ENCODE results near the gene KRTAP10-5. TPM values are rescaled to one million over a fixed set of nuclear protein-coding genes. Genes with fewer than 3 reads are reported as not detected.

Gene KRTAP10-5
- total RNA-seq, 1 donor from 2014 or later: not detected

DNA sequence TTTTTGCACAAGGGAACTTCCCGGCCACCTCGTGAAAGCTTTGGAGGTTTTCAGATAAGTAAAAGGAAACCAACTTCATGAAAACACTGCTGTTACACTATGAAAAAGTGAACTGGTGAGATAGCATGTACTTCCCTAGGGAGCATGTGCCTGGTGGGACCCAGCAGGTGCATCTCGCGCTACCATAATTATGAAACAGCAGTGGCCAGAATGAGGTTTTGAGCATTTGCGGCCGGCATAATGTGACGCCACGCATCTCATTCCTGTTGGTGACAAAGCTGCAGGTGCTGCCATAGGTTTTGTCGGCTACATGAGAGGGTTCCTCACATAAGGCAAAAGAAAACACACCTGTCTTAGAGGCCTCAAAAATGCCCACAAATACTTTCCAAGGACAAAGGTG, 23.5 kb downstream of the KRTAP10-5 start:
- H3K4me3 Mint-ChIP-seq (ENCODE audit: unreplicated experiment): no peak overlapping the region
- Histone ChIP-seq H3K4me1 (ENCODE audit: insufficient read depth, low read length) (no peaks in the 10 kb centered on the region), H3K4me3 (ENCODE audit: insufficient read depth, low read depth, low read length) (no peak overlapping the region), H3K27ac (ENCODE audit: low read depth, low read length) (no peak overlapping the region), H3K9ac (ENCODE audit: low read length) (no peak overlapping the region), H3K27me3 (ENCODE audit: insufficient read depth, low read length) (peaks cover 5% of the 10 kb centered on the region), H3K36me3 (ENCODE audit: insufficient read depth, low read length) (no peaks in the 10 kb centered on the region), H2AFZ (ENCODE audit: low read depth, low read length) (no peak overlapping the region), H3K79me2 (ENCODE audit: insufficient read depth, low read length) (no peaks in the 10 kb centered on the region), H3K9me3 (ENCODE audit: insufficient read depth, low read depth, low read length) (no peaks in the 10 kb centered on the region), H3K4me2 (ENCODE audit: low read length) (no peak overlapping the region), H4K20me1 (ENCODE audit: insufficient read depth, low read length) (no peaks in the 10 kb centered on the region)
- DNase-seq (ENCODE audit: low read depth) (no peak), FAIRE-seq (no peak)
- peaks cover 25% of the 10 kb centered on the region for H3K27me3 Mint-ChIP-seq (ENCODE audit: low read depth, unreplicated experiment)
- TF ChIP-seq, protein P1, sequence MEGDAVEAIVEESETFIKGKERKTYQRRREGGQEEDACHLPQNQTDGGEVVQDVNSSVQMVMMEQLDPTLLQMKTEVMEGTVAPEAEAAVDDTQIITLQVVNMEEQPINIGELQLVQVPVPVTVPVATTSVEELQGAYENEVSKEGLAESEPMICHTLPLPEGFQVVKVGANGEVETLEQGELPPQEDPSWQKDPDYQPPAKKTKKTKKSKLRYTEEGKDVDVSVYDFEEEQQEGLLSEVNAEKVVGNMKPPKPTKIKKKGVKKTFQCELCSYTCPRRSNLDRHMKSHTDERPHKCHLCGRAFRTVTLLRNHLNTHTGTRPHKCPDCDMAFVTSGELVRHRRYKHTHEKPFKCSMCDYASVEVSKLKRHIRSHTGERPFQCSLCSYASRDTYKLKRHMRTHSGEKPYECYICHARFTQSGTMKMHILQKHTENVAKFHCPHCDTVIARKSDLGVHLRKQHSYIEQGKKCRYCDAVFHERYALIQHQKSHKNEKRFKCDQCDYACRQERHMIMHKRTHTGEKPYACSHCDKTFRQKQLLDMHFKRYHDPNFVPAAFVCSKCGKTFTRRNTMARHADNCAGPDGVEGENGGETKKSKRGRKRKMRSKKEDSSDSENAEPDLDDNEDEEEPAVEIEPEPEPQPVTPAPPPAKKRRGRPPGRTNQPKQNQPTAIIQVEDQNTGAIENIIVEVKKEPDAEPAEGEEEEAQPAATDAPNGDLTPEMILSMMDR (IDR thresholded peaks at IDR 0.05; ENCODE audit: insufficient read depth, low read depth, low read length): no peak
- no peak for TF ChIP-seq EZH2 (IDR thresholded peaks at IDR 0.05; ENCODE audit: insufficient read depth, low read length)
- H3K36me3 Mint-ChIP-seq (ENCODE audit: low read depth, unreplicated experiment): no peaks in the 10 kb centered on the region
- H3K4me1 Mint-ChIP-seq (ENCODE audit: low read depth, unreplicated experiment): no peaks in the 10 kb centered on the region
- H3K9me3 Mint-ChIP-seq (ENCODE audit: unreplicated experiment): peaks cover 6% of the 10 kb centered on the region
- no peak overlapping the region for H3K27ac Mint-ChIP-seq (ENCODE audit: unreplicated experiment)

- Mint-ChIP-seq H3K4me3 (ENCODE audit: unreplicated experiment) (no peak overlapping the region), H3K27ac (ENCODE audit: unreplicated experiment) (no peak overlapping the region), H3K27me3 (ENCODE audit: low read depth, unreplicated experiment) (peaks cover 25% of the 10 kb centered on the region), H3K9me3 (ENCODE audit: unreplicated experiment) (peaks cover under 1% of the 10 kb centered on the region), H3K36me3 (ENCODE audit: low read depth, unreplicated experiment) (no peaks in the 10 kb centered on the region), H3K4me1 (ENCODE audit: low read depth, unreplicated experiment) (no peaks in the 10 kb centered on the region)
- H4K20me1 ChIP-seq (ENCODE audit: insufficient read depth, low read length): no peaks in the 10 kb centered on the region
- no peak for DNase-seq (ENCODE audit: low read depth)
- TF ChIP-seq, protein P1 (IDR thresholded peaks at IDR 0.05; ENCODE audit: insufficient read depth, low read depth, low read length): no peak
- TF ChIP-seq EZH2 (IDR thresholded peaks at IDR 0.05; ENCODE audit: insufficient read depth, low read length): no peak
- no peak overlapping the region for H2AFZ ChIP-seq (ENCODE audit: low read depth, low read length)
- H3K36me3 ChIP-seq (ENCODE audit: insufficient read depth, low read length): no peaks in the 10 kb centered on the region
- H3K9me3 ChIP-seq (ENCODE audit: insufficient read depth, low read depth, low read length): no peaks in the 10 kb centered on the region
- H3K4me3 ChIP-seq (ENCODE audit: insufficient read depth, low read depth, low read length): no peak overlapping the region
- H3K27ac ChIP-seq (ENCODE audit: low read depth, low read length): no peak overlapping the region
- no peaks in the 10 kb centered on the region for H3K79me2 ChIP-seq (ENCODE audit: insufficient read depth, low read length)
- FAIRE-seq: no peak
- H3K9ac ChIP-seq (ENCODE audit: low read length): no peak overlapping the region
- no peaks in the 10 kb centered on the region for H3K4me1 ChIP-seq (ENCODE audit: insufficient read depth, low read length)
- no peak overlapping the region for H3K4me2 ChIP-seq (ENCODE audit: low read length)
- peaks cover 5% of the 10 kb centered on the region for H3K27me3 ChIP-seq (ENCODE audit: insufficient read depth, low read length)
These were observed 25.1 kb downstream of the KRTAP10-5 start for GRCh38 chr21:44555200-44555875.

DNA sequence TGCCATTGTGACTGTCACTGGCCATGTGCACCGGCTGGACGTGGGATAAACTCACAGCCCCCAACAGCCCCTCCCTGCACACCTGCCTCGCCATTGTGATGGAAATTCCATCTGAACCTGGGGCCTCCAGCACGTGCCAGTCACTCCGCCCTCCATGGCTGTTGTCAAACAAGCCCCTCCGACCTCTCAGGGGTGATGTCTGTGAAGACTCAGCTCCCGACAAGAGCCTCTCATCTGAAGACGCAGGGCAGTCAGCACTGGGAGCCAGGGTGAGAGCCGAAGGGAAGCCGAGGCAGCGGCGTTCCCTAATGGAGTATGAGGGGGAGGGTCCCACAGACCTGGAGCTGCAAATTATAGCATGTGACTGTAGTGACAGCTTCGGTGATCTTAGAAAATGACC, 27.7 kb downstream of the KRTAP10-5 start:
- H3K4me1 ChIP-seq (ENCODE audit: insufficient read depth, low read length): no peaks in the 10 kb centered on the region
- no peaks in the 10 kb centered on the region for H3K79me2 ChIP-seq (ENCODE audit: insufficient read depth, low read length)
- Mint-ChIP-seq H3K27me3 (ENCODE audit: low read depth, unreplicated experiment) (peaks cover 11% of the 10 kb centered on the region), H3K4me1 (ENCODE audit: low read depth, unreplicated experiment) (peaks cover 7% of the 10 kb centered on the region), H3K9me3 (ENCODE audit: unreplicated experiment) (peaks cover 6% of the 10 kb centered on the region), H3K36me3 (ENCODE audit: low read depth, unreplicated experiment) (peaks cover 1% of the 10 kb centered on the region), H3K27ac (ENCODE audit: unreplicated experiment) (no peak overlapping the region), H3K4me3 (ENCODE audit: unreplicated experiment) (no peak overlapping the region)
- no peak overlapping the region for H2AFZ ChIP-seq (ENCODE audit: low read depth, low read length)
- no peaks in the 10 kb centered on the region for H3K9me3 ChIP-seq (ENCODE audit: insufficient read depth, low read depth, low read length)
- H4K20me1 ChIP-seq (ENCODE audit: insufficient read depth, low read length): no peaks in the 10 kb centered on the region
- FAIRE-seq (no peak), DNase-seq (ENCODE audit: low read depth) (no peak)
- no peak overlapping the region for H3K4me3 ChIP-seq (ENCODE audit: insufficient read depth, low read depth, low read length)
- peaks cover 4% of the 10 kb centered on the region for H3K27me3 ChIP-seq (ENCODE audit: insufficient read depth, low read length)
- TF ChIP-seq EZH2 (IDR thresholded peaks at IDR 0.05; ENCODE audit: insufficient read depth, low read length): no peak
- TF ChIP-seq, protein P1 (IDR thresholded peaks at IDR 0.05; ENCODE audit: insufficient read depth, low read depth, low read length): no peak
- no peak overlapping the region for H3K9ac ChIP-seq (ENCODE audit: low read length)
- no peak overlapping the region for H3K27ac ChIP-seq (ENCODE audit: low read depth, low read length)
- H3K4me2 ChIP-seq (ENCODE audit: low read length): no peak overlapping the region
- no peaks in the 10 kb centered on the region for H3K36me3 ChIP-seq (ENCODE audit: insufficient read depth, low read length)
